HCT116 (cell line): ENCODE results near the gene DDX24. TPM values are rescaled to one million over a fixed set of nuclear protein-coding genes. Genes with fewer than 3 reads are reported as not detected.

ENCODE experiments used
- ATAC-seq: fragments of 200-7000 bp; cut with Tn5 transposase; 2 replicates; pipeline ENCODE4 v1.9.1; 2020; ENCODE audit warnings: mild to moderate bottlenecking, moderate library complexity
- BruUV-seq: library from RNA; stranded (reverse); fragments of 400-500 nt; replicated peaks from 2 replicates; lab custom pipeline; 2021; lab: Mats Ljungman, UMichigan
- CTCF ChIA-PET: fragments of 300-600 bp; sonication (Branson Sonifier 250); formaldehyde crosslinking; loops from one replicate; lab custom pipeline; 2021; ENCODE audit warnings: antibody characterized with exemption; lab: Charles Lee
- POLR2A ChIA-PET: fragments of 300-600, 350-600 bp; sonication (Branson Sonifier 250); formaldehyde crosslinking; loops from one replicate; lab custom pipeline; 2021; ENCODE audit warnings: antibody characterized with exemption; lab: Charles Lee
- RAD21 ChIA-PET, 2 experiments: fragments of 300-600 bp; sonication (Branson Sonifier 250); formaldehyde crosslinking; loops; one replicate each; lab custom pipeline; 2023; ENCODE audit warnings: low total read pairs in 2 of 2; ENCODE audit not compliant: uncharacterized antibody in 2 of 2, unreplicated experiment in 2 of 2, low non-redundant PET in 1 of 2; lab: Charles Lee
- DNase-seq: peaks from one replicate; pipeline ENCODE4 v3.0.0-alpha.2; 2010; ENCODE audit warnings: low read depth, low spot score
- H2AFZ ChIP-seq: fragments of 200-600 bp; shearing (Covaris generic), sonication (generic); 2 replicates; pipeline ENCODE4 v1.6.1; 2017; ENCODE audit warnings: low read depth, mixed run types, mixed read lengths, antibody characterized with exemption, low read length; ENCODE audit not compliant: poor library complexity, severe bottlenecking
- H3K27ac ChIP-seq: 2 replicates; pipeline ENCODE4 v1.5.1; 2012; ENCODE audit warnings: low read depth, low read length
- H3K27me3 ChIP-seq: fragments of 200-600 bp; sonication (generic); 2 replicates; pipeline ENCODE4 v1.6.1; 2016; ENCODE audit warnings: mixed run types, low read length, mixed read lengths; ENCODE audit not compliant: insufficient read depth
- H3K36me3 ChIP-seq, 2 experiments: fragments of 200-500 bp in 1 of 2; fragments of 200-600 bp in 1 of 2; sonication (Bioruptor generic) in 1 of 2; sonication (generic) in 1 of 2; 2 replicates each; pipeline versions ENCODE4 v1.5.1 to v1.6.1; 2014 to 2016; ENCODE audit warnings: low read length in 2 of 2, inconsistent platforms in 1 of 2, mixed read lengths in 1 of 2, mixed run types in 1 of 2; ENCODE audit not compliant: insufficient read depth in 2 of 2, control insufficient read depth in 1 of 2
- H3K4me1 ChIP-seq, 2 experiments: fragments of 200-600 bp in 1 of 2; sonication (generic) in 1 of 2; 2 replicates each; pipeline versions ENCODE4 v1.5.1 to v1.6.1; 2012 to 2017; ENCODE audit warnings: low read length in 2 of 2, inconsistent platforms in 1 of 2, mild to moderate bottlenecking in 1 of 2, mixed read lengths in 1 of 2, mixed run types in 1 of 2, moderate library complexity in 1 of 2; ENCODE audit not compliant: insufficient read depth in 2 of 2, control insufficient read depth in 1 of 2
- H3K4me2 ChIP-seq: fragments of 200-600 bp; sonication (generic); 2 replicates; pipeline ENCODE4 v1.6.1; 2017; ENCODE audit warnings: mixed run types, low read length, mixed read lengths
- H3K4me3 ChIP-seq, 2 experiments: fragments of 200-600 bp in 1 of 2; sonication (generic) in 1 of 2; replicated peaks in 1 of 2; 2 replicates each; pipeline ENCODE4 v1.5.1; 2011 to 2016; ENCODE audit warnings: low read length in 2 of 2, control low read depth in 1 of 2, low read depth in 1 of 2, mild to moderate bottlenecking in 1 of 2, mixed read lengths in 1 of 2, mixed run types in 1 of 2
- H3K79me2 ChIP-seq: fragments of 200-600 bp; sonication (generic); 2 replicates; pipeline ENCODE4 v1.6.1; 2017; ENCODE audit warnings: mild to moderate bottlenecking, mixed run types, low read length, moderate library complexity, mixed read lengths; ENCODE audit not compliant: insufficient read depth
- H3K9ac ChIP-seq: fragments of 200-600 bp; sonication (generic); 2 replicates; pipeline ENCODE4 v1.6.1; 2016; ENCODE audit warnings: low read length, mixed read lengths
- H3K9me2 ChIP-seq: fragments of 200-600 bp; sonication (generic), shearing (Covaris generic); 2 replicates; pipeline ENCODE4 v1.6.1; 2017; ENCODE audit warnings: mixed run types, mild to moderate bottlenecking, moderate library complexity; ENCODE audit not compliant: insufficient read depth
- H3K9me3 ChIP-seq, 2 experiments: fragments of 200-500 bp in 1 of 2; fragments of 200-600 bp in 1 of 2; sonication (Bioruptor generic) in 1 of 2; sonication (generic) in 1 of 2; 2 replicates each; pipeline ENCODE4 v1.6.1; 2014 to 2017; ENCODE audit warnings: low read length in 2 of 2, mixed read lengths in 2 of 2, inconsistent platforms in 1 of 2, low read depth in 1 of 2, mild to moderate bottlenecking in 1 of 2, mixed run types in 1 of 2, moderate library complexity in 1 of 2; ENCODE audit not compliant: control insufficient read depth in 1 of 2, insufficient read depth in 1 of 2
- H4K20me1 ChIP-seq: fragments of 200-600 bp; sonication (generic), shearing (Covaris generic); 2 replicates; pipeline ENCODE4 v1.6.1; 2017; ENCODE audit warnings: mixed run types, mild to moderate bottlenecking, moderate library complexity; ENCODE audit not compliant: insufficient read depth
- EGR1 ChIP-seq: IDR thresholded peaks from 2 replicates; pipeline ENCODE4 v1.6.1; 2012; ENCODE audit warnings: low read depth
- ELF1 ChIP-seq: IDR thresholded peaks from 2 replicates; pipeline ENCODE4 v1.6.1; 2012; ENCODE audit warnings: low read depth, borderline replicate concordance
- POLR2AphosphoS5 ChIP-seq: IDR thresholded peaks from 2 replicates; pipeline ENCODE4 v1.6.1; 2011; ENCODE audit warnings: mild to moderate bottlenecking, low read depth, low read length, moderate library complexity
- RAD21 ChIP-seq: IDR thresholded peaks from 2 replicates; pipeline ENCODE4 v1.6.1; 2012; ENCODE audit warnings: low read depth, mild to moderate bottlenecking
- REST ChIP-seq: IDR thresholded peaks from 2 replicates; pipeline ENCODE4 v1.6.1; 2012; ENCODE audit warnings: low read depth
- SIN3A ChIP-seq: IDR thresholded peaks from 2 replicates; pipeline ENCODE4 v1.6.1; 2012; ENCODE audit warnings: low read depth
- ZBTB33 ChIP-seq: IDR thresholded peaks from 2 replicates; pipeline ENCODE4 v1.6.1; 2011; ENCODE audit warnings: mild to moderate bottlenecking, low read length, moderate library complexity; ENCODE audit not compliant: insufficient replicate concordance; ENCODE audit errors: extremely low read depth
- ZFX ChIP-seq: fragments of 450-650 bp; IDR thresholded peaks from 2 replicates; pipeline ENCODE4 v1.6.1; 2017
- intact Hi-C: fragments of 100-400 bp; cut with micrococcal nuclease; formaldehyde crosslinking; loops from 2 replicates; pipeline ENCODE4 v1.10.0; 2022
- total RNA-seq: library from RNA; stranded (reverse); gene quantifications from one replicate; pipeline ENCODE4 v1.2.1, GENCODE V29; 2021; ENCODE audit not compliant: unreplicated experiment
- TF ChIP-seq, protein P1 (sequence below): IDR thresholded peaks from 2 replicates; pipeline ENCODE4 v1.6.1; 2012

DDX24 gene
- total RNA-seq, 1 experiment from 2014 or later: 169 TPM

- TF ChIP-seq ZBTB33 (no peak), SIN3A (no peak), EGR1 (no peak), POLR2AphosphoS5 (no peak), RAD21 (no peak), ELF1 (no peak), REST (no peak)
Observed at GRCh38 chr14:94117856-94118255, 36.9 kb upstream of the DDX24 start (continued).

- H3K4me1 ChIP-seq: peaks cover 0 to 11% of the 10 kb centered on the region in 2 experiments; a peak in 1 of 4 replicates
- peaks cover 0 to 11% of the 10 kb centered on the region in 2 experiments; a peak in 2 of 4 replicates for H3K9me3 ChIP-seq
- H3K9ac ChIP-seq: no peak overlapping the region
- no peaks in the 10 kb centered on the region for H4K20me1 ChIP-seq
- intact Hi-C loops: no loop called here
- H3K36me3 ChIP-seq: no peaks in the 10 kb centered on the region
- no peak overlapping the region for H3K27ac ChIP-seq
- ATAC-seq (no peak), DNase-seq (no peak)
- RAD21 ChIA-PET: no interaction called here
- peaks cover 3% of the 10 kb centered on the region; the same call in 1 of the 2 replicates for H3K27me3 ChIP-seq
- BruUV-seq: no TSS peak
- no peak overlapping the region for H3K4me2 ChIP-seq
- POLR2A ChIA-PET: no interaction called here
- H3K9me2 ChIP-seq: no peaks in the 10 kb centered on the region
- TF ChIP-seq ZFX (no peak), ELF1 (no peak), REST (no peak)
- TF ChIP-seq, protein P1, sequence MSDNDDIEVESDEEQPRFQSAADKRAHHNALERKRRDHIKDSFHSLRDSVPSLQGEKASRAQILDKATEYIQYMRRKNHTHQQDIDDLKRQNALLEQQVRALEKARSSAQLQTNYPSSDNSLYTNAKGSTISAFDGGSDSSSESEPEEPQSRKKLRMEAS: no peak
- no peaks in the 10 kb centered on the region for H3K79me2 ChIP-seq
- H3K4me3 ChIP-seq: no peak overlapping the region
- no peak overlapping the region for H2AFZ ChIP-seq
- CTCF ChIA-PET: no interaction called here
Observed at GRCh38 chr14:94116701-94117100, 35.7 kb upstream of the DDX24 start.
